ENCODE measurements around the gene CRB1.

Gene CRB1

DNA sequence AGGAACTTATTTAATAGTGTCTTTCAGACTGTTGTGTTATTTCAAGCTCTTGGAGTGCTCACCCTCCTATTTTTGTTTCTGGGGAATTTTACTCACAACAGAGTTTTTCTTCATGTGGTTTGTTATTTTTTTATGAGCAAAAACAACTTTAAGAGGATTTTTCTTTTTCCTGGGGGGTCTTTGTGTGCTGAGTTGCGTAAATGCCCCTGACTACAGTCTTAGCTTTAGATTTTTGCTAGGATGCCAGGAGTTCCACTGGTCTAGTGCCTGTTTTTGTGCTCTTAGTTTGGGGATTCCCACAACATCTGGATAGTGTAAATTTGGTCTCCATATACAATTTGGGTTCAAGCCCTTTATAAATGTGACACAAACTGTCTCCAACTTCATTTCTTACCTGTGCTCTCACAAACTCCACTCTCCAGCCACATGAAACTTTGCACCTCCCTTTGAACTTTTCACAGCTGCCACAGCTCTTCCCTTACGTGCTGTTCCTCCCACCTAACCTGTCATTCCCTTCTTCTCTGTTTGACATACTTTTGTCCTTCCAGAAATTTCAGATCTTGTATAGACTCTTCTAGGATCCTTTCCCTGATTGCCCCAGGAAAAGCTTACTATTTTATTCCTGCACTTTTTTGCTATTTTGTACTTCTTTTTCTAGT is 180.2 kb downstream of the CRB1 start:
- FAIRE-seq (no peak), DNase-seq (ENCODE audit: insufficient read length, low spot score) (no peak)
- TF ChIP-seq, protein P1, sequence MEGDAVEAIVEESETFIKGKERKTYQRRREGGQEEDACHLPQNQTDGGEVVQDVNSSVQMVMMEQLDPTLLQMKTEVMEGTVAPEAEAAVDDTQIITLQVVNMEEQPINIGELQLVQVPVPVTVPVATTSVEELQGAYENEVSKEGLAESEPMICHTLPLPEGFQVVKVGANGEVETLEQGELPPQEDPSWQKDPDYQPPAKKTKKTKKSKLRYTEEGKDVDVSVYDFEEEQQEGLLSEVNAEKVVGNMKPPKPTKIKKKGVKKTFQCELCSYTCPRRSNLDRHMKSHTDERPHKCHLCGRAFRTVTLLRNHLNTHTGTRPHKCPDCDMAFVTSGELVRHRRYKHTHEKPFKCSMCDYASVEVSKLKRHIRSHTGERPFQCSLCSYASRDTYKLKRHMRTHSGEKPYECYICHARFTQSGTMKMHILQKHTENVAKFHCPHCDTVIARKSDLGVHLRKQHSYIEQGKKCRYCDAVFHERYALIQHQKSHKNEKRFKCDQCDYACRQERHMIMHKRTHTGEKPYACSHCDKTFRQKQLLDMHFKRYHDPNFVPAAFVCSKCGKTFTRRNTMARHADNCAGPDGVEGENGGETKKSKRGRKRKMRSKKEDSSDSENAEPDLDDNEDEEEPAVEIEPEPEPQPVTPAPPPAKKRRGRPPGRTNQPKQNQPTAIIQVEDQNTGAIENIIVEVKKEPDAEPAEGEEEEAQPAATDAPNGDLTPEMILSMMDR (IDR thresholded peaks at IDR 0.05; ENCODE audit: insufficient read depth, missing control alignments) = no peak

DNA sequence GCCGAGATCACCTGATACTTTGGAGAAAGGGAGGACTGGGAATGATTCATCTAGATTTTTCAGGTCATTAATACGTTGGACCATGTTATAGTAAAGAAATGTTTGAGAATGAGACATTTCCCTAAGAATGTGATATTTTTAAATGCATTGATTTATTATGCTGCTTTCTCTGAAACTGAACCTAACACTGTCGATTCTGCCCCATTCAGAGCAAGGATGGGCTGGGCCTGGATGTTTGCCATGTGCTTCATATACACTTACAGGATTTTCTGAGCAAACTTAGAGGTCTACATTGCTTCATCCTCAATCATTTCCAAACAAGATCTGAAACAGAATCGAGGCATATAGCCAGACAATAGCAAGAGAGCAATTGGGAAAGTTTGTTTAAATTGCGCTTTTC is 183.3 kb downstream of the CRB1 start:
- DNase-seq (ENCODE audit: insufficient read length, low spot score) = no peak
- no peak for FAIRE-seq
- TF ChIP-seq, protein P1 (IDR thresholded peaks at IDR 0.05; ENCODE audit: insufficient read depth, missing control alignments) = no peak

DNA sequence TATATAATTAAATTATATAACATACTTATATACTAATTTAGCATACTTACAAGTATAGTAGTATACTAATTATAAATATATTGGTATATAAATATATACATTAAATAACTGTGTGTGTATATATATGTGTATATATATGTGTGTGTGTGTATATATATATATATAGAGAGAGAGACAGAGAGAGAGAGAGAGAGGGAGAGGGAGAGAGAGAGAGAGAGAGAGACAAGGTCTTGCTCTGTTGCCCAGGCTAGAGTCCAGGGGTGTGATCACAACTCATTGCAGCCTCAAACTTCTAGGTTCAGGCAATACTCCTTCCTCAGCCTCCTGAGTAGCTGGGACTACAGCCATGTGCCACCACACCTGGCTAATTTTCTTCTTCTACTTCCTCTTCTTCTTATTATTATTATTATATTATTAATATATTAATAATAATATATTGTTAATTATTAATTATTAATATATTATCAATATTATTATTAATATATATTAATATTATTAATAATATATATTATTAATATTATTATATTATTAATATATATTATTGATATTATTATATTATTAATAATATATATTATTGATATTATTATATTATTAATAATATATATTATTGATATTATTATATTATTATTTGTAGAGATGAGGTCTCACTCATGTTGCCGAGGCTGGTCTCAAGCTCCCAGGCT is 185.5 kb downstream of the CRB1 start:
- FAIRE-seq (no peak), DNase-seq (ENCODE audit: insufficient read length, low spot score) (no peak)
- TF ChIP-seq, protein P1 (IDR thresholded peaks at IDR 0.05; ENCODE audit: insufficient read depth, missing control alignments) = no peak

DNA sequence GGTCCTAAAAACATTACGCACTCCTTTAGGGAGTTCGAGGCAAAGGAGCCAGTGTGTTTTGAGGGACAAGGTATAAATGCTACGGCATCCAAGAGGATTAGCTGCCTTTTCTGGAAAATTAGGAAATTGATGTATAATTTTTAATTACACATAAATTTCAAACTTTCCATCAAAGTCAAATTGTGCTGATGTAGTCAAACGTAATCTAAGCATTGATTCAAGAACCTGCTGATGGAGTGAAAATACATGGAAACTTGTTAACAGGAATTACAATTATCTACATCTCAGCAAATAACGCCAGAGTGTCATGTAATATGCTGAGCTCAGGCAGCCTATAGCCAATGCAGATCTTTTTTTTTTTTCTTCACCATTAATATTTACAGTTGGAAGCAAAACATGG is 194.5 kb downstream of the CRB1 start:
- peak; percentile 68 for FAIRE-seq
- DNase-seq (ENCODE audit: insufficient read length, low spot score) = no peak
- TF ChIP-seq, protein P1 (IDR thresholded peaks at IDR 0.05; ENCODE audit: insufficient read depth, missing control alignments) = no peak

DNA sequence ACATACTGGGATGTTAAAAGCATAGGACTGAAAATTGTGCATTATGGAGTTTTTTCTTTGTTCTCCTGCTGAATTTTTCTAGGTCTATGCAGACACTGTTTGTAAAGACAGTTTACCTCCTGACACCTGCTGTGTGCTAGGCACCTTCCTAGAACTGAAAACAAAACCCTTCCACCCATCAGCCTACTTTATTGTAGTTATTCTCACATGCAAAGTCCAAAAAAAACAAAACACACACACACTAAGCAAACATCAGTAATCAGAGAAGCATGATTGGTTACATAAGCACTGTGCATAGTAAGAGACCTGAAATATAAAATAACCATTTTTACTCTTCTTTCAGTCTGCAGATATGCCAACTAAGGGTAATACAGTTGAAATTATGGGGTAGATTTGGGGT is 195.1 kb downstream of the CRB1 start:
- DNase-seq (ENCODE audit: insufficient read length, low spot score) = no peak
- TF ChIP-seq, protein P1 (IDR thresholded peaks at IDR 0.05; ENCODE audit: insufficient read depth, missing control alignments) = no peak
- FAIRE-seq = no peak

DNA sequence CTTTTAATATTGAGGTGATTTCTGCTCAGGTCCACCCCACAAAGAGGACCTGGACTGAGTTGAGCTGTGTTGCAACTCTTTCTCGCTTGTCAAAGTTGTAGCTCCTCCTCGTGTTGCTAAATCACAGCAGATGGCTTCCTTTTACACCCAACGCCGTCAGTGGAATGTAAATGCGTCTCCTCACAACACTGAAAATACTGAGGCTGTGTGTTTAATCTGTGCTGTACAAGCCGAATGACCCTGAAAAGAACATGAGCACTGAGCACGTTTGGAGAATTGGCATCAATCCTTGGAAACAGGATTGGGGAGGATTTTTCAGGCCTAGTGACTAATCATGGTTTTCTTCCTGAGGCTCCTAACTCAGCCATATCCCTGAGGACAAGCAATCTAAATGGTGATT is 196.0 kb downstream of the CRB1 start:
- no peak for DNase-seq (ENCODE audit: insufficient read length, low spot score)
- TF ChIP-seq, protein P1 (IDR thresholded peaks at IDR 0.05; ENCODE audit: insufficient read depth, missing control alignments) = no peak
- FAIRE-seq = peak; percentile 44

All from D721Med (cell line).